Measurements from ENCODE around the gene STAT2.

DNA sequence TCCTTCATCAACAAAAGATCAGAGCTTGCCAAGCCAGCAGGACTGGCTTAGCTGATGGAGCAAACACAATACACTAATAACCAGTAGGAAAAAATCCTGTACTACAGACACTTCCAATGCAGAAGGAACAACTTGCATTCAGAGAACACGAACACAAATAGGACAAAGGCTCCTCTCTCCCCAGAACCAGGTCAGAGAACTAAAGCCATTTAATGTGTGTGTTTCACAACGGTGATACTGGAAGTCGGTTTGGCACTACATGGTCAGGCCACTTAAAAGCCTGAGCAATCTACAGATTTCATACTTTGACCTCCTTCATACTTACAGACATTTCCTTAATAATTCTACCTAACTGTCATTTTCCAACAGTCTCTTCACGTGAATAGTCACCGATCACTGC lies 66.1 kb downstream of the STAT2 start:
- no peak for TF ChIP-seq POLR2A (IDR thresholded peaks at IDR 0.05)
- TF ChIP-seq CTCF (IDR thresholded peaks at IDR 0.05), result no peak
- TF ChIP-seq POLR2AphosphoS5 (IDR thresholded peaks at IDR 0.05), result no peak

Data from suprapubic skin (tissue), 4 donors.